ENCODE measurements around the gene HS6ST3. TPM values are rescaled to one million over a fixed set of nuclear protein-coding genes. Genes with fewer than 3 reads are reported as not detected.

Gene HS6ST3
- total RNA-seq, 1 experiment from 2014 or later: 0.11 TPM

GRCh38 chr13:96629331-96629730 lies 539.4 kb downstream of the HS6ST3 start:
- no peak overlapping the region for H2AFZ ChIP-seq (ENCODE audit: low read length)
- no peaks in the 10 kb centered on the region for H3K27me3 ChIP-seq (ENCODE audit: low read length)
- H3K4me2 ChIP-seq (ENCODE audit: low read length): no peak overlapping the region
- DNase-seq: no peak
- no peaks in the 10 kb centered on the region for H3K9me3 ChIP-seq (ENCODE audit: low read length)
- H3K27ac ChIP-seq (ENCODE audit: low read length): no peak overlapping the region
- H3F3A ChIP-seq (ENCODE audit: low read length, unreplicated experiment): no peaks in the 10 kb centered on the region
- no peak overlapping the region for H3K9ac ChIP-seq (ENCODE audit: low read length)
- no TSS peak for BruUV-seq (replicated peaks)
- H3K79me2 ChIP-seq (ENCODE audit: low read length): no peaks in the 10 kb centered on the region
- TF ChIP-seq EZH2phosphoT487 (IDR thresholded peaks at IDR 0.05; ENCODE audit: borderline replicate concordance, low read length): no peak
- TF ChIP-seq CTCF (conservative IDR thresholded peaks at IDR 0.05; ENCODE audit: low read depth, low read length): no peak
- TF ChIP-seq EZH2 (IDR thresholded peaks at IDR 0.05; ENCODE audit: low read length, unreplicated experiment): no peak
- H3K4me3 ChIP-seq (ENCODE audit: low read length): no peak overlapping the region
- no peaks in the 10 kb centered on the region for H3K4me1 ChIP-seq (ENCODE audit: insufficient read depth, low read length)
- ChIA-PET CTCF (no interaction called here), POLR2A (ENCODE audit: unreplicated experiment) (no interaction called here)
- no peak for ATAC-seq
- intact Hi-C loops (cut with micrococcal nuclease): no loop called here
- no peaks in the 10 kb centered on the region for H3K9me2 ChIP-seq (replicated peaks; ENCODE audit: low read length)
- H3K36me3 ChIP-seq (ENCODE audit: low read depth, low read length): no peaks in the 10 kb centered on the region
- no peaks in the 10 kb centered on the region for H4K20me1 ChIP-seq (ENCODE audit: low read length)

DNA sequence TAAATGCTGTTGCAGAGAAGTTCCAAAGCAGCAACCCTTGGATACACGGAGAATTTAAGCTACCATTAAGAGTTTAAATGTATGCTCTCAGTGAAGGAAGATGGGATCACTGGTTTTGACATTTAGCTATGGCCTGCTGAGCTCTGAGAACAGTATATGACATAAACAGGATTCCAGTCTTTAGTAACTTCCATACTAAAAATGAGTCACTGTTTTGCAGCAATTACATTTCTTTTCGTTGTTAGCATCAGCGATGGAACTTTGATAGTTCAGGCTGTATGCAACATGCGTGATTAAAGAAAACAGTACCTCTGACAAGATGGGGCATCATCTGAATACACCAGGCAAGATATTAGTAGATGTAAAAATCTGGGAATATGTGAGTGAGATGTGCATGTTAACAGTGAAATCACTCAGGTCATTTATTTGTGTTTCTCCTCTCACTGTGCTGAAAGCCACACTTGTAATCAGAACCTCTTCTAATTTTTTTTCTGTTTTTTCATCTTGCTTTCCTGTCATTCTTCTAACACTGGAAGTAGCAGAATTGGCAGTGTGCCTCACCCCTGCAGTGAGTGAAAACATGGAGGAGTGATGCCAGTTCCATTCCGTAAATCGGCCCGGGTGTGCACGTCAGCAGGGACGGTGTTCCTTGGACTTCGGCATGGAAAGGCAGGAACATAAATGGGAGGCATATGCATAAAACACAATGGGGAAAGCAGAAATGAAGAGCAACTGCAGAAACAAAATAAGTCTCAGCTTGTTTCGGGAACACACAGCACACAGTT lies 542.8 kb downstream of the HS6ST3 start:
- no peaks in the 10 kb centered on the region for H3K27me3 ChIP-seq (ENCODE audit: low read length)
- H3K4me3 ChIP-seq (ENCODE audit: low read length): no peak overlapping the region
- no peaks in the 10 kb centered on the region for H3K9me3 ChIP-seq (ENCODE audit: low read length)
- no TSS peak for BruUV-seq (replicated peaks)
- ChIA-PET CTCF (no interaction called here), POLR2A (ENCODE audit: unreplicated experiment) (no interaction called here)
- no peaks in the 10 kb centered on the region for H3F3A ChIP-seq (ENCODE audit: low read length, unreplicated experiment)
- no peak overlapping the region for H3K4me2 ChIP-seq (ENCODE audit: low read length)
- no peak overlapping the region for H3K27ac ChIP-seq (ENCODE audit: low read length)
- DNase-seq (no peak), ATAC-seq (no peak)
- no peaks in the 10 kb centered on the region for H4K20me1 ChIP-seq (ENCODE audit: low read length)
- no peaks in the 10 kb centered on the region for H3K9me2 ChIP-seq (replicated peaks; ENCODE audit: low read length)
- no peak overlapping the region for H2AFZ ChIP-seq (ENCODE audit: low read length)
- intact Hi-C loops (cut with micrococcal nuclease): no loop called here
- TF ChIP-seq EZH2 (IDR thresholded peaks at IDR 0.05; ENCODE audit: low read length, unreplicated experiment): no peak
- TF ChIP-seq CTCF (conservative IDR thresholded peaks at IDR 0.05; ENCODE audit: low read depth, low read length): no peak
- no peak for TF ChIP-seq EZH2phosphoT487 (IDR thresholded peaks at IDR 0.05; ENCODE audit: borderline replicate concordance, low read length)
- no peaks in the 10 kb centered on the region for H3K36me3 ChIP-seq (ENCODE audit: low read depth, low read length)
- no peak overlapping the region for H3K9ac ChIP-seq (ENCODE audit: low read length)
- no peaks in the 10 kb centered on the region for H3K79me2 ChIP-seq (ENCODE audit: low read length)
- H3K4me1 ChIP-seq (ENCODE audit: insufficient read depth, low read length): no peaks in the 10 kb centered on the region

GRCh38 chr13:96636001-96636709 lies 546.2 kb downstream of the HS6ST3 start:
- POLR2A ChIA-PET (ENCODE audit: unreplicated experiment): no interaction called here

More at GRCh38 chr13:96636001-96636709, 546.2 kb downstream of the HS6ST3 start:
- CTCF ChIA-PET: interaction anchor here (0.6 kb wide), 1 partner anchor 494 kb away, joined by 7 read pairs; no protein-coding TSS in a partner anchor
- H3K9me2 ChIP-seq (replicated peaks; ENCODE audit: low read length): no peaks in the 10 kb centered on the region
- H3K27ac ChIP-seq (ENCODE audit: low read length): no peak overlapping the region
- H3F3A ChIP-seq (ENCODE audit: low read length, unreplicated experiment): no peaks in the 10 kb centered on the region
- no peak overlapping the region for H2AFZ ChIP-seq (ENCODE audit: low read length)
- DNase-seq (peak; percentile 28), ATAC-seq (peak; percentile 84)
- no TSS peak for BruUV-seq (replicated peaks)
- H3K27me3 ChIP-seq (ENCODE audit: low read length): no peaks in the 10 kb centered on the region
- H3K4me1 ChIP-seq (ENCODE audit: insufficient read depth, low read length): no peaks in the 10 kb centered on the region
- no peak for TF ChIP-seq EZH2 (IDR thresholded peaks at IDR 0.05; ENCODE audit: low read length, unreplicated experiment)
- no peak overlapping the region for H3K9ac ChIP-seq (ENCODE audit: low read length)
- H3K4me3 ChIP-seq (ENCODE audit: low read length): no peak overlapping the region
- H4K20me1 ChIP-seq (ENCODE audit: low read length): no peaks in the 10 kb centered on the region
- no peak overlapping the region for H3K4me2 ChIP-seq (ENCODE audit: low read length)
- intact Hi-C loops (cut with micrococcal nuclease): no loop called here
- no peaks in the 10 kb centered on the region for H3K36me3 ChIP-seq (ENCODE audit: low read depth, low read length)
- no peaks in the 10 kb centered on the region for H3K9me3 ChIP-seq (ENCODE audit: low read length)
- H3K79me2 ChIP-seq (ENCODE audit: low read length): no peaks in the 10 kb centered on the region

Measured in PC-3 (cell line).